Small intestine (tissue), 7 donors: ENCODE data around the gene LHFPL3. TPM values are rescaled to one million over a fixed set of nuclear protein-coding genes. Genes with fewer than 3 reads are reported as not detected.

Experiments used
- DNase-seq, 2 donors: peaks; one replicate each; pipeline versions ENCODE4 v3.0.0 to v3.0.0-alpha.2; 2013
- FAIRE-seq: peaks from 2 replicates; lab custom pipeline; 2012; peaks lifted over from hg19 to GRCh38; lab: Jason Lieb, UNC
- H3K27ac ChIP-seq, 3 donors: one replicate each; pipeline ENCODE4 v1.5.1; 2013; ENCODE audit warnings: low read length in 2 of 3, mild to moderate bottlenecking in 2 of 3, control low read depth in 1 of 3, inconsistent platforms in 1 of 3, low read depth in 1 of 3, moderate library complexity in 1 of 3
- H3K27me3 ChIP-seq, 3 donors: one replicate each; pipeline ENCODE4 v1.6.1; 2013; ENCODE audit warnings: low read length in 3 of 3, inconsistent platforms in 1 of 3; ENCODE audit not compliant: control insufficient read depth in 3 of 3, insufficient read depth in 3 of 3
- H3K36me3 ChIP-seq, 3 donors: one replicate each; pipeline ENCODE4 v1.6.1; 2013; ENCODE audit warnings: low read length in 3 of 3, inconsistent platforms in 1 of 3, low read depth in 1 of 3, mild to moderate bottlenecking in 1 of 3, moderate library complexity in 1 of 3; ENCODE audit not compliant: control insufficient read depth in 3 of 3, insufficient read depth in 2 of 3
- H3K4me1 ChIP-seq, 3 donors: one replicate each; pipeline ENCODE4 v1.6.1; 2013; ENCODE audit warnings: low read length in 2 of 3, inconsistent platforms in 1 of 3, low read depth in 1 of 3, mild to moderate bottlenecking in 1 of 3, moderate library complexity in 1 of 3; ENCODE audit not compliant: control insufficient read depth in 3 of 3, insufficient read depth in 2 of 3
- H3K4me3 ChIP-seq, 3 donors: one replicate each; pipeline ENCODE4 v1.5.1; 2013; ENCODE audit warnings: low read length in 3 of 3, control low read depth in 1 of 3, inconsistent platforms in 1 of 3, low read depth in 1 of 3, mild to moderate bottlenecking in 1 of 3, moderate library complexity in 1 of 3
- H3K9me3 ChIP-seq, 2 donors: one replicate each; pipeline ENCODE4 v1.6.1; 2013; ENCODE audit warnings: low read depth in 1 of 2, low read length in 1 of 2; ENCODE audit not compliant: control insufficient read depth in 2 of 2, insufficient read depth in 1 of 2
- WGBS, 3 donors: extraction: QIAGEN DNeasy Blood & Tissue Kit; methylation state at CpG; one replicate each; pipeline ENCODE4 v1.1.7; 2013; 5-methylcytosine and 5-hydroxymethylcytosine counted together
- polyA plus RNA-seq, 4 donors: library from polyadenylated mRNA; stranded (reverse) in 3 of 4; unstranded in 1 of 4; fragments of 200-250 nt in 3 of 4; fragments of 120-200 nt in 1 of 4; gene quantifications; one replicate each; pipeline versions ENCODE4 v1.2.1 to v1.2.3, GENCODE V29; 2013
- donor health status: healthy with polysubstance abuse.
- donor health status: control.
- donor health status: control.
- donor health status: Bipolar disorder and iron deficiency.
- donor health status: healthy.

Gene LHFPL3
- polyA plus RNA-seq, 4 donors = 0.12 to 10.4 TPM; not detected in 2

DNA sequence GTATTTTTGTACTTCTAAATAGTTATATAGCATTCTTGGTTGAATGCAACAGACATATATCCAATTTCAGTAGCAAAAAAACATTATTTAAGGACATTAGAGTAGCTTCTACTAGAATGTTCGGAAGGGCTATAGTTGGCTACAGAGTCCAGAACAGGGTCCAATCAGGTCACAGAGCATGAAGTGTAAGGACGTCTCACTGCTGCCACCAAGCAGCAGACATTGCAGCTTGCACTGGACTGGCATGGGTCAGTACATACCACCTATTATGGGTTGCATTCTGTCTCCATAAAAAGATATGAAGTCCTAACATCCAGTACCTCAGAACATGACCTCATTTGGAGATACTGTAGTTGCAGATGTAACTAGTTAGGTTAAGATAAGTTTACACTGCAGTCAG is 87.3 kb downstream of the LHFPL3 start:
- WGBS, 3 donors = 22 to 46% (median 37%) methylated on average over 2 of the region's 2 CpGs
- DNase-seq = peak in 1 of 2 donors; percentile 37
- FAIRE-seq = no peak

DNA sequence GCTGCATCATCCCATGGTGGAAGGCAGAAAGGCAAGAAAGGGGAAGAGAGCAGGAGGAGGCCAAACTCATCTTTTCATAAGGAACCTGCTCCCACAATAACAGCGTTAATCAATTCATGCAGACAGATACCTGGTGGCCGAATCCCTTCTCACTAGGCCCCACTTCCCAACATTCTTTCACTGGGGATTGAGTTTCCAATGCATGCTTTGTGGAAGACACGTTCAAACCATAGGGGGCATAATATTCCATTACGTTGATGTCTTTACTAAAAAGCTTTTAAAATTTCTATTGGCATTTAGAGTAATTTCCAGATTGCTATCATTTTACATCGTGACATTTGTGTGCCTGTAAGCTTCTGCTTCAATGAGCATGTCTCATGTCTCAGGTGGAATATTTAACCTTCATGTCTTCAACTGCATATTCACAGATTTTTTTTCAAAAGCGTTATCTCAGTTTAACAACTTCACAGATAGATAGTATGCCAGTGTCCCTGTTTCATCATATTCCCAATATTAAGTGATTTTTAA is 88.5 kb downstream of the LHFPL3 start:
- H3K27ac ChIP-seq = no peak overlapping the region
- H3K36me3 ChIP-seq = no peaks in the 10 kb centered on the region
- FAIRE-seq = no peak
- no peaks in the 10 kb centered on the region for H3K4me1 ChIP-seq
- 76 to 82% (median 79%) methylated on average over 6 of the region's 6 CpGs for WGBS, 3 donors
- no peaks in the 10 kb centered on the region for H3K27me3 ChIP-seq
- DNase-seq = no peak
- no peak overlapping the region for H3K4me3 ChIP-seq
- H3K9me3 ChIP-seq = no peaks in the 10 kb centered on the region

More for the DNA sequence above, 87.3 kb downstream of the LHFPL3 start:
- H3K27me3 ChIP-seq = no peaks in the 10 kb centered on the region
- no peaks in the 10 kb centered on the region for H3K4me1 ChIP-seq
- no peaks in the 10 kb centered on the region for H3K36me3 ChIP-seq
- H3K27ac ChIP-seq = no peak overlapping the region
- no peaks in the 10 kb centered on the region for H3K9me3 ChIP-seq
- H3K4me3 ChIP-seq = no peak overlapping the region

DNA sequence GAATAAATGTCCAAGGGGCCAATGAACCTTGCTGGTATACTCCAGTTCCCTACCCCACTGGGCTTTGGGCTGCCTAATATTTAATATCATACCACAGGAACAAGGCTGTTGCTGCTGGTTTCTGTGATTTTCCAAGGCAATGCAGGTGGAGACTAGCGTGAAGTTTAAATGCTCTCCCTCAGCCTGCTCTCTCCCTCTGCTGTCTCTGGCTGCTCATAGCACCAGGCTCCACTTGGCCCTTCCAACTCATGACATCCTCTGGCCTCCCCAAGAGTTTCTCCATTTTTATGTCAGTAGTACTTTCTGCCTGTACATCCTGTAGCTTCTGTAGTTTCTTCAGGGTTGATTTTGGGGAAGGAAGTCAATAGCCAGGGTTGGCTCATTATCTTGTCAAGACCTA is 103.5 kb downstream of the LHFPL3 start:
- 55 to 77% (median 60%) methylated on average over 1 of the region's 1 CpG for WGBS, 3 donors
- no peaks in the 10 kb centered on the region for H3K36me3 ChIP-seq
- no peak for FAIRE-seq
- no peak overlapping the region for H3K4me3 ChIP-seq
- no peak overlapping the region for H3K27ac ChIP-seq
- H3K4me1 ChIP-seq = no peaks in the 10 kb centered on the region
- no peaks in the 10 kb centered on the region for H3K27me3 ChIP-seq
- no peaks in the 10 kb centered on the region for H3K9me3 ChIP-seq
- no peak for DNase-seq

DNA sequence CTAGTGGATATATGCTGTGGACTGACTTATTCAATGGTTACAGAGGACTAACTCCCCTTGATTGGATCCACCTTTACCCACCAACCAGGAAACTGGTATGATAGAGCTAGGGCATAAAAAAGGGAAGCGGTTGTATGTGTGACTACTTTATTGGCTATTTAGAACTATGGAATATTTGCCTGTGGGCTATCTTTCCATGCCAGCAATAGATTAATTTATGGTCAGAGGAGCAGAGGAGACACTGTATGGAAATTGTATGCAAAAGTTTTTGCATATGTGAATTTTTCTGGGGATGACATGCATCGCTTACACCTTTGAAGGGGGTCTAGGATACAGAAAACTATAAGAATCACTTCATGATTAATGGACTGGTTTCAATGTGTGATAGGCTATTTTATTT is 105.7 kb downstream of the LHFPL3 start:
- no peaks in the 10 kb centered on the region for H3K36me3 ChIP-seq
- DNase-seq (no peak), FAIRE-seq (no peak)
- no peak overlapping the region for H3K4me3 ChIP-seq
- no peak overlapping the region for H3K27ac ChIP-seq
- H3K27me3 ChIP-seq = no peaks in the 10 kb centered on the region
- H3K9me3 ChIP-seq = no peaks in the 10 kb centered on the region
- no peaks in the 10 kb centered on the region for H3K4me1 ChIP-seq
- 91 to 98% (median 94%) methylated on average over 2 of the region's 2 CpGs for WGBS, 3 donors

DNA sequence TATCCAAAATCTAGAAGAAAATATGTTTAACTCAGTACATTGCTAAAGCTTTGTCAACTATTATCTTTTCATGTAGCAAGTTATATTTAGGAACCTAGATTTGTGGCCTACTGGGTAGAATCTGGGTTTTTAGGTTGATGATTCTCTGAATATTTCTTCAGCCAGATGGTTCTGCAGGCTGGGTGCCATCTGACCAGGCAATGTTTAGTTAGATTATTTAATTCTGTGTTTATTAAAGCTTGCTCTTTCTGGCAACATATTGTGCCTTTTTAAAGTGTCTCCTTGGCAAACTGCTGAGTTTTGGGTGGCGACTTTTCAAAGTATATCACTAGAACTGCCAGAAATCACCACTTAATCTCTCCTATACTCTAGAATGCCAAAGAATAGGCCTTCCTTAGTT is 114.1 kb downstream of the LHFPL3 start:
- H3K4me3 ChIP-seq = no peak overlapping the region
- 71 to 77% (median 72%) methylated on average over 1 of the region's 1 CpG for WGBS, 3 donors
- FAIRE-seq (no peak), DNase-seq (no peak)
- H3K9me3 ChIP-seq = no peaks in the 10 kb centered on the region
- H3K4me1 ChIP-seq = no peaks in the 10 kb centered on the region
- no peaks in the 10 kb centered on the region for H3K27me3 ChIP-seq
- no peaks in the 10 kb centered on the region for H3K36me3 ChIP-seq
- no peak overlapping the region for H3K27ac ChIP-seq

DNA sequence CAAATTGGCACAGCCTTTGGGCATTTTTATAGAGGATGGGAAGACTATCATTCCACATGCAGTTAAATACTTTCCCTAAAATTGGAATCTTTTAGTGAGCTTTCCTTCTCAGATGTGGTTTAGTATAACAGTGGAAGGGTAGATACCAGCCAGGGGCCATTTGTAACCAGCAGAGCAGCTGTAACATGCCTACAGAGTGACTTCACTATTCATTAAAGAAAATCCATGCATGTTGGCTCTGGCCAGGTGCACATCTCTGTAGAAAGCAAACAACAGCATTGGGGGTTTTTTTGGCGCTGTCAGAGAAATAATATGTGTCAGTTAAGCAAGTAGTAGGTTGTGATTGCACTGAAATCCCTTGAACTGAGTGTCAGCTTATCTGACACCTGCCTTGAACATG is 115.6 kb downstream of the LHFPL3 start:
- no peak overlapping the region for H3K27ac ChIP-seq
- no peaks in the 10 kb centered on the region for H3K36me3 ChIP-seq
- 84 to 92% (median 87%) methylated on average over 1 of the region's 1 CpG for WGBS, 3 donors
- H3K27me3 ChIP-seq = no peaks in the 10 kb centered on the region
- H3K4me3 ChIP-seq = no peak overlapping the region
- DNase-seq (no peak), FAIRE-seq (no peak)
- no peaks in the 10 kb centered on the region for H3K4me1 ChIP-seq
- no peaks in the 10 kb centered on the region for H3K9me3 ChIP-seq

DNA sequence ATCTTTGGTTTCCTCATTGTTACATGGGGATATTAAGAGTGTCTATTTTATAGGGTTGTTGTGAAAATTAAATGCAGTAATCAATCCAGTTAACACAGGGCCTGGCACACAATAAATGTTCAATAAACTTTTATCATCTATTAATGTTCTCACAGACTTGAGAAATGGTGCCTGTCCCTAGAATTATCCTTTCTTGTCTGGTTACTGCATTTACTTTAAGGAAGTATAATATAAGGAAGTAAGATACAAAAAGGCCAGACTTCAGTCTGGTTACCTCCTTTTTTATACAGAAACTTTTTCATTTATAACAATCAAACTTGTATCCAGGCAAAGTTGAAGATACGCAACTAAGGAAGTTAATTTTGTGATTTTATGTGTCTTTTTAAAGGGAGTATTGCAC is 117.0 kb downstream of the LHFPL3 start:
- FAIRE-seq (no peak), DNase-seq (no peak)
- Histone ChIP-seq H3K4me3 (no peak overlapping the region), H3K4me1 (no peaks in the 10 kb centered on the region), H3K27me3 (no peaks in the 10 kb centered on the region), H3K27ac (no peak overlapping the region), H3K36me3 (no peaks in the 10 kb centered on the region), H3K9me3 (no peaks in the 10 kb centered on the region)
- 60 to 96% (median 90%) methylated on average over 1 of the region's 1 CpG for WGBS, 3 donors

DNA sequence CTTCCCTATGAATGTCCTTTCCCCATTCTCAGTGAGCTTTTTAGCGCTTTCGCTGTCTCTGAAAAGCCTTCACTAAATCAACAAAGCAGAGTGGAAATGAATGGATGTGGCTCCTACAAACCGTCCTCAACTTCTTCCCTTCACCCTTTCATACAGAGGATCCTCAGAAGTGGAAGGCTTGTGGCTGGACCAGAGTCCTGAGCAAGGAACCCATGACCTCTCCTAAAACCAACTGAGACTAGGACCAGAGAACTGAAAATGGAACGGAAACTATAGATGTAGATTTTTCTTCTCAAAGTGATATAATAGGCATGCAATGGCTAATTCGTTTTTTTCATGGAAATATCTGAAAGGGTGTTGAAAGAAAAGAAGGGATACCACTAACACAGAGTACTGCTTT is 122.5 kb downstream of the LHFPL3 start:
- no peak for FAIRE-seq
- Histone ChIP-seq H3K4me1 (no peaks in the 10 kb centered on the region), H3K4me3 (no peak overlapping the region), H3K27ac (no peak overlapping the region), H3K27me3 (no peaks in the 10 kb centered on the region), H3K9me3 (peaks cover 0 to 5% of the 10 kb centered on the region in 2 donors), H3K36me3 (no peaks in the 10 kb centered on the region)
- DNase-seq = no peak
- WGBS, 3 donors = 70 to 77% (median 73%) methylated on average over 5 of the region's 5 CpGs

DNA sequence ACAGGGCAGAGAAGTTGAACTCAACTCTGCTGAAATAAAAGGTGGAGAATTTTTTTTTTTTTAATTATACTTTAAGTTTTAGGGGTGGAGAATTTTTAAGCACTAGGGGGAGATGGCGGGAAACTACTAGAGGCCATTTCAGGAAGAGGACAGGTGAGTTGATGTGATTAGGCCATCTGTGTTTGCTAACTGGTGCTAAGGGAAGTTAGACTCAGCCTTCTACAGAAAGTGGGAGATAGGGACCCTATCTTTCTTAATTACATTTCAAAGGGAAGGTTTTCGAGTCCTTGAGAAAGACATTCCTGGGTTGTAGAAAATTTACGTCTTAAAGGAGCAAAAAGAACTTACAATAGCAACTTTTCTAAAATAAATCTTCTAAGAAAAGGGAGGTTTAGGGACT is 124.8 kb downstream of the LHFPL3 start:
- Histone ChIP-seq H3K27me3 (no peaks in the 10 kb centered on the region), H3K9me3 (peaks cover 0 to 5% of the 10 kb centered on the region in 2 donors), H3K4me1 (no peaks in the 10 kb centered on the region), H3K27ac (no peak overlapping the region), H3K4me3 (no peak overlapping the region), H3K36me3 (no peaks in the 10 kb centered on the region)
- DNase-seq (no peak), FAIRE-seq (no peak)
- 66 to 79% (median 69%) methylated on average over 3 of the region's 3 CpGs for WGBS, 3 donors
